Coronary artery (tissue), 2 donors: ENCODE data around the gene MTUS2.

ENCODE experiments used
- DNase-seq: peaks from one replicate; pipeline ENCODE4 v3.0.0-alpha.2; 2017; ENCODE audit warnings: low spot score
- H3K27ac ChIP-seq, 2 donors: fragments of 200-600 bp; sonication (generic); one replicate each; pipeline ENCODE4 v1.5.1; 2016 to 2019
- H3K4me3 ChIP-seq: fragments of 200-600 bp; sonication (generic); 2 replicates; pipeline ENCODE4 v1.5.1; 2016; ENCODE audit warnings: mild to moderate bottlenecking, moderate library complexity
- TF ChIP-seq, protein P1 (sequence below): fragments of 200-600 bp; sonication (generic); IDR thresholded peaks from one replicate; pipeline ENCODE4 v1.5.1; 2019; ENCODE audit warnings: antibody characterized with exemption

MTUS2 gene

DNA sequence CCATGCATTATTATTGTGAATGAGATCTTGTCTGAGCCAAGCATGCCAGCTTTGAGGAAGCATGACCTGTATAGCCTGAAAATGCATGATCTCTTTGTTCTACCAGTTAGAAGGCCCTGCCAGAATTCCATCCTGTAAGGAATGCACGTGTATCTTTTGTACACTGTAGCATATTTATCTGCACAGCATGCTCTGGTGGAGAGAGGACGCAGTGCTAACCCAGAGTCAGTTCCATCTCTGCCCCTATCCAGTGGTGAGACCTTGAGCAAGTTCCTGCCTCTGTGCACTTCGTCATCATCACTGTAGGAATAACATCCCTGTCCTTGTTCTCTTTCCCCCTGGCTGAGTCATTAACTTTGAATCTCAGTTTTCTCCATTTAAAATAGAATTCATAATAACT, 541.6 kb downstream of the MTUS2 start:
- no peak for DNase-seq
- Histone ChIP-seq H3K4me3 (no peak overlapping the region), H3K27ac (no peak overlapping the region)
- TF ChIP-seq, protein P1, sequence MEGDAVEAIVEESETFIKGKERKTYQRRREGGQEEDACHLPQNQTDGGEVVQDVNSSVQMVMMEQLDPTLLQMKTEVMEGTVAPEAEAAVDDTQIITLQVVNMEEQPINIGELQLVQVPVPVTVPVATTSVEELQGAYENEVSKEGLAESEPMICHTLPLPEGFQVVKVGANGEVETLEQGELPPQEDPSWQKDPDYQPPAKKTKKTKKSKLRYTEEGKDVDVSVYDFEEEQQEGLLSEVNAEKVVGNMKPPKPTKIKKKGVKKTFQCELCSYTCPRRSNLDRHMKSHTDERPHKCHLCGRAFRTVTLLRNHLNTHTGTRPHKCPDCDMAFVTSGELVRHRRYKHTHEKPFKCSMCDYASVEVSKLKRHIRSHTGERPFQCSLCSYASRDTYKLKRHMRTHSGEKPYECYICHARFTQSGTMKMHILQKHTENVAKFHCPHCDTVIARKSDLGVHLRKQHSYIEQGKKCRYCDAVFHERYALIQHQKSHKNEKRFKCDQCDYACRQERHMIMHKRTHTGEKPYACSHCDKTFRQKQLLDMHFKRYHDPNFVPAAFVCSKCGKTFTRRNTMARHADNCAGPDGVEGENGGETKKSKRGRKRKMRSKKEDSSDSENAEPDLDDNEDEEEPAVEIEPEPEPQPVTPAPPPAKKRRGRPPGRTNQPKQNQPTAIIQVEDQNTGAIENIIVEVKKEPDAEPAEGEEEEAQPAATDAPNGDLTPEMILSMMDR = no peak

DNA sequence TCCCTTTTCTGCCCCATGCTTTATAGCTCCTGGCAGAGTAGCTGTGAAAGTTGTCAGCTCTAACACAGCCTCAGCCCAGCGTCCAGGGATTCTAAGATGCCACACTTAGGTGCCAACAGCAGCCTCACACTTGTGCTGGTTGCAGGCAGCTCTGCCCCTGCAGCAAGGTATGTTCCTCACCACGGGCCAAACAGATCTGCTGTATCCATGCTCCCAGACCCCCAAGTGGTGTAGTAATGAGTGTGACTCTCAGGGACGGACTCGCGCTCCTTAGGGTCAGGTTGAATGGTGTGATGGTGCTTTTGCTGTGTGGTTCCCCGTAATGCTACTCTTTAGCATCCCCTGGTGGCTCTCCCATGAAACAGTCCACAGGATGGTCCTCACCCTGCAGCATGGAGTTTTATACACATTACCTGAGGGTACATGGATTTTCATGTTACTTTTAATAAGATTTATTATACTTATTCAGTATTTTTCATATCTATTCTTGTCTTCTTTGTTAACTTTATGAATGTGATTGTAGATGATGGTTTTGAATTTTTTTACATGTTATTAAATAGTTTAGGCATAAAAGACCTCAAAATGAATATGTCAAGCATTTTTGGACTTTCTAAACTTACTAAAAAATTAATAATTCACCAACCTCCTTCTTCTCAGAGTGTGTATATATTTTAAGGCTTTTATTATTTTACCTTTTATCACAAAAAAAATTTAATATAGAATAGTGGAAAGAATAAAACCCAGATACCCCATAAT, 542.9 kb downstream of the MTUS2 start:
- TF ChIP-seq, protein P1 = peak; percentile 89
- Histone ChIP-seq H3K4me3 (peak overlapping the region; percentile 59), H3K27ac (no peak overlapping the region)
- no peak for DNase-seq

DNA sequence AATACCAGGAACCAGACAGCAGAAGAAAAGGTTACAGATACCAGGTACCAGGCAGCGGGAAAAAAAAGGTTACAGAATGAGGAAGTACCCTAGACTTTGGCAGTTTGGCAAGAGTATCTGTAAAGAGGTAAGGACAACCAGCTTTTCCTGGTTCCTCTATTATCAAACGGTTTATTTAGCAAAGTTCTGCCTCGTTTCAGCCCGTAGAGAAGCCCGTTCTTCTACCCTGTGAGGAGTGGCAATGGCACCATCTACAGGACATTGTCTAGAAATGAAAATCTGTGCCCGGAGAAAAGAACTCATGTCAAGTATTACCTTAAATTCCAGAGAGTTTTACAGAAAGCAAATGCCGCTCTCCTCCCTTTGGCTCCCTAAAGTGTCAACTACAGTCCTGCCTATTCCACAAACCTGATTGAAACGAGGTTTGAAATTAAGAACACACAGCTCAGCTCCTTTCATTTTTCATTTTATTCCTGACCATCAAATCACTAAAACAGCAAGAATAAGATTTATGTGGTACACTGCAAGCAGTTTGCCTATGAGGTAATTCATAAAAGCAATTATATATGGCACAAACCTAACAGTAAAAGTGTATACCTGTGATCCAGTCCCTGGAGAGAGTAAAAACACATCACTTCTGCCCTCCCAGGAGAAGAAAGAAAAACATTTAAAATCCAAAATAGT, 549.1 kb downstream of the MTUS2 start:
- DNase-seq = no peak
- Histone ChIP-seq H3K4me3 (no peak overlapping the region), H3K27ac (no peak overlapping the region)
- TF ChIP-seq, protein P1 = peak; percentile 19

DNA sequence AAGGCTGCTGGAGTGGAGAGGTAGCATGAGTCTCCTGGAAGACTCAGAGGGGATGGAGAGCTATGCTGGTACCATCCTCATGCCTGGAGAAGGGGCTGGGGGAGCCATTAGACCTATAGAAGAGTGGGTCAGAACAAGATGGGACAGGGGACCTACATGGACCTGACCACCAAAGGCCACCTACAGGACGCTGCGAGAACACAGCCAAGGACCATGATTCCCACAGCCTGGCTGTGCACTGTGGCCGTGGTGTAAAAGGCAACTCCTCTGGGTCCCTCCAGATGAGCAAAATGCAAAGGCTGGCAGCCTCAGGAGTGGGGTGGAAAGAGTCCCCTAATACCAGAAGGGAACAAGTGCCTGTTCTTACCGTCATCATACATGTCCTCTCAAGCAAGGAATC, 559.1 kb downstream of the MTUS2 start:
- no peak overlapping the region for H3K27ac ChIP-seq
- H3K4me3 ChIP-seq = no peak overlapping the region
- TF ChIP-seq, protein P1 = no peak
- DNase-seq = no peak

DNA sequence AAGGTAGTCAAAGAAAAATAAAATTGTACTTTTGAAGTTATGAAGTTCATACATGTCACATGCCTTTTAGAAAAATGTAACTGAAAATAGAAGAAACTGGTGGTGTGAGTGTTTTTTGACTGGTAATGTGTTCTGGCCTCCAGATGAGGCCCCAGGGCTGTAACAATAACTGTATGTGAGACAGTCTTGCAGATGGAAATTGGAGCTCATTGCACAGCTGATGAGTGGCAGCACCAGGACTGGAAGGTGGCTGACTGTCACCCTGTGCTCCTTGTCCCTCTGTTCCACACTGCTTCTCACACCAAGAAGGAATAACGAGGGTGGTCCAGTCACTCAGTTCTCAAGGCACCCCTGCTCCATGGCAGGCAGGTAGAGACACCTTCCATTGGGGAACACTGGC, 559.7 kb downstream of the MTUS2 start:
- DNase-seq = no peak
- Histone ChIP-seq H3K4me3 (no peak overlapping the region), H3K27ac (no peak overlapping the region)
- TF ChIP-seq, protein P1 = no peak

DNA sequence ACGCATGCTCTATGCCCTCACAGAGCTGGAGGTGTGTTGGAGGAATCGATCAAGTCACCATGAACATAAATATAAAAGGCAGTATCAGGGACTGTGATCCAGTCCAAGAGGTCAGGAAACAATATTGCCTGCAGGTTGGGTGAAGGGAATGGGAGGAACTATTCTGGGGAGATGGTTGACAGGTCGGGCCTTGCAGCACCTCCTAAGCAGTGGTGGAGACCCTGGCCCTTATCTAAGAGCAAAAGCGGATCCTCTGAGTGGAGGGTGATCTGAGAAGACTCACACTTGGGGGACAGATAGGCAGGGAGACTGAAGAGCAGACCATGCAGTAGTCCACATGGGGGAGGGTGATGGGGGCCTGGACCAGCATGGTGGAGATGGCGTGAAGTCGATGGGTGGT, 561.9 kb downstream of the MTUS2 start:
- TF ChIP-seq, protein P1 = no peak
- H3K4me3 ChIP-seq = no peak overlapping the region
- no peak overlapping the region for H3K27ac ChIP-seq
- no peak for DNase-seq

DNA sequence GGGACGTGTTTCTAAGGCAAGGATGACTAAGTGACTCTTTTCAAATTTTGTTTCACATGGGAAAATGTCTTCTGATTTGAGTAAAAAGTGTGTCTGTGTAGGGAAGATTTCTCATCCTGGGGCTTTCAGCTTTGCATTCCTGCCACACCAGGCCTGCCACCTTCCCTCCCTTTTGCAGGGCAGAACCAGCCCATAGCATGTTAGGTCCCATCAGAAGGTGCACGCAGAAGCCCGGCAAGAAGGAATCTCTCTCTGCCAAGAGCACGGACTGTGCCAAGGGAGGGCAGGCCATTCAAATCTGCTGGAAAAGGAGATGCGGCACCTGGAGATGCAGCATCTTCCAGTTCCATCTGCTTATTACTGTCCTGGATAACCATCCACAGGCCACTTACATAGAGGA, 563.3 kb downstream of the MTUS2 start:
- Histone ChIP-seq H3K27ac (no peak overlapping the region), H3K4me3 (no peak overlapping the region)
- TF ChIP-seq, protein P1 = no peak
- DNase-seq = no peak
